Panc1 (cell line): ENCODE data around the gene PLA2G2C. TPM values are rescaled to one million over a fixed set of nuclear protein-coding genes. Genes with fewer than 3 reads are reported as not detected.

Experiments
- ATAC-seq: fragments of 200-7000 bp; cut with Tn5 transposase; 2 replicates; pipeline ENCODE4 v1.9.1; 2020; ENCODE audit warnings: mild to moderate bottlenecking, moderate library complexity
- BruUV-seq: library from RNA; stranded (reverse); fragments of 400-500 nt; replicated peaks from 2 replicates; lab custom pipeline; 2021; lab: Mats Ljungman, UMichigan
- CTCF ChIA-PET: fragments of 300-600 bp; sonication (Branson Sonifier 250); formaldehyde crosslinking; loops from one replicate; lab custom pipeline; 2022; ENCODE audit warnings: antibody characterized with exemption; lab: Charles Lee
- POLR2A ChIA-PET: fragments of 300-600 bp; sonication (Branson Sonifier 250); formaldehyde crosslinking; loops from one replicate; lab custom pipeline; 2022; ENCODE audit warnings: antibody characterized with exemption; lab: Charles Lee
- DNase-seq: peaks from one replicate; pipeline ENCODE4 v3.0.0-alpha.2; 2010; ENCODE audit warnings: low read depth, low spot score
- H3K27ac ChIP-seq: 2 replicates; pipeline ENCODE4 v1.5.1; 2011; ENCODE audit warnings: mild to moderate bottlenecking, low read length, inconsistent platforms
- H3K27me3 ChIP-seq: fragments of 200-500 bp; sonication (Bioruptor generic); 2 replicates; pipeline ENCODE4 v1.6.0; 2014; ENCODE audit warnings: low read length, inconsistent platforms; ENCODE audit not compliant: control insufficient read depth, insufficient read depth
- H3K36me3 ChIP-seq: fragments of 200-500 bp; sonication (Bioruptor generic); 2 replicates; pipeline ENCODE4 v1.5.1; 2014; ENCODE audit warnings: inconsistent platforms, mild to moderate bottlenecking, low read length, moderate library complexity; ENCODE audit not compliant: control insufficient read depth, insufficient read depth
- H3K4me1 ChIP-seq: 2 replicates; pipeline ENCODE4 v1.5.1; 2011; ENCODE audit warnings: inconsistent platforms, mild to moderate bottlenecking, low read length, moderate library complexity; ENCODE audit not compliant: control insufficient read depth, insufficient read depth
- H3K4me3 ChIP-seq, 2 experiments: 2 replicates each; pipeline ENCODE4 v1.5.1; 2011 to 2012; ENCODE audit warnings: low read depth in 2 of 2, low read length in 2 of 2, mild to moderate bottlenecking in 2 of 2, inconsistent platforms in 1 of 2, moderate library complexity in 1 of 2
- H3K9me3 ChIP-seq: fragments of 200-500 bp; sonication (Bioruptor generic); 2 replicates; pipeline ENCODE4 v1.5.1; 2014; ENCODE audit warnings: low read depth, mild to moderate bottlenecking, inconsistent platforms, low read length, moderate library complexity; ENCODE audit not compliant: control insufficient read depth, insufficient read depth
- POLR2AphosphoS5 ChIP-seq: IDR thresholded peaks from 2 replicates; pipeline ENCODE4 v1.6.1; 2012; ENCODE audit warnings: mild to moderate bottlenecking, low read depth, low read length, moderate library complexity
- SIN3A ChIP-seq: IDR thresholded peaks from 2 replicates; pipeline ENCODE4 v1.6.1; 2012; ENCODE audit warnings: low read depth, mild to moderate bottlenecking, low read length, moderate library complexity, borderline replicate concordance; ENCODE audit not compliant: insufficient read depth
- TCF7L2 ChIP-seq: IDR thresholded peaks from 2 replicates; pipeline ENCODE4 v1.6.1; 2011; ENCODE audit warnings: mild to moderate bottlenecking, low read depth, low read length, inconsistent platforms
- in situ Hi-C: cut with HindIII; loops from 2 replicates; pipeline ENCODE4 v1.10.0; 2016; ENCODE audit warnings: low sequenced_read_pairs, low pct_unique_long_range_greater_than_20kb
- intact Hi-C: fragments of 100-400 bp; cut with micrococcal nuclease; formaldehyde crosslinking; loops from one replicate; pipeline ENCODE4 v1.10.0; 2022; ENCODE audit not compliant: unreplicated experiment
- total RNA-seq: library from RNA; stranded (reverse); gene quantifications from one replicate; pipeline ENCODE4 v1.2.1, GENCODE V29; 2021; ENCODE audit not compliant: unreplicated experiment
- TF ChIP-seq, protein P1 (sequence below): fragments of 450-650 bp; IDR thresholded peaks from 2 replicates; pipeline ENCODE4 v1.5.1; 2017; ENCODE audit warnings: mild to moderate bottlenecking
- TF ChIP-seq, protein P2 (sequence below), 2 experiments: IDR thresholded peaks; 2 replicates each; pipeline ENCODE4 v1.6.1; 2011 to 2012; ENCODE audit warnings: low read depth in 2 of 2, control low read depth in 1 of 2, low read length in 1 of 2, mild to moderate bottlenecking in 1 of 2, moderate library complexity in 1 of 2; ENCODE audit not compliant: insufficient read depth in 1 of 2

PLA2G2C gene
- total RNA-seq, 1 experiment from 2014 or later: not detected

DNA sequence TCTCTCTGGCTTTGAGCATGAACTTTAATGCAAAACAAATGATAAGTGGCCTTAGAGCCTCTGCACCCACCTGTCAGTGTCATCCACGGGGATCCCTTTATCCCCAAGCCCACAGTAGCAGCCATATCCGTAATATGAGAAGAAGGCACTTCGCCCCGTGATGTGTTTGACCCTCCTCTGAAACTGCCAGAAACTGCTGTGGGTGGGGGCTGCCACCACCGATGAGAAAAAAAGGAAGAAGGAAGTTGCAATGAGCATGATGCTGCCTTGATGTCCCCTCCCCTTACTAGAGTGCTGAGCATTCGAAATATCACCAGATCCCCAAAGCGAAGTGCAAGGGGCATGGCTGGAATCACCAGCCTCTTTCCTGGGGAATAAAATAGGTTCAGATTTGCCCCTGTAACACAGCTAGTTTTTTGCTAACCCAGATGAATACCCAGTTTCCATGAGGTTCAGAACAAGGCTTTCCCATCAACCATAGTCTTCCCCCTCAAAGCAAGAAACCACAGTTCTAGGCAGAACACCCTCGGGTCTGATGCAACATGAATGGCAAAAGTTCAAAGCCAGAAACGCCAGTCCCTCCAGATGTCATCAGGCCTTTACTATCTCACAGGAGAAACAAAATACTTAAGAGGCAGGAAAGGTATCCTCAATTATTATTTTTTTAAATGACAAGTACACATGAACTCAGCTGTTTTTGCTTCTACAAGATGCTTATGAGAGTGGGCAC, 11.2 kb downstream of the PLA2G2C start:
- DNase-seq (no peak), ATAC-seq (no peak)
- Histone ChIP-seq H3K36me3 (no peaks in the 10 kb centered on the region), H3K9me3 (no peaks in the 10 kb centered on the region), H3K4me3 (no peak overlapping the region), H3K4me1 (no peaks in the 10 kb centered on the region), H3K27ac (no peak overlapping the region), H3K27me3 (peaks cover 10% of the 10 kb centered on the region)
- no TSS peak for BruUV-seq
- CTCF ChIA-PET: interaction anchor here (0.6 kb wide), 1 partner anchor 38 kb away, joined by 3 read pairs; no protein-coding TSS in a partner anchor
- no peak for TF ChIP-seq TCF7L2
- TF ChIP-seq, protein P1, sequence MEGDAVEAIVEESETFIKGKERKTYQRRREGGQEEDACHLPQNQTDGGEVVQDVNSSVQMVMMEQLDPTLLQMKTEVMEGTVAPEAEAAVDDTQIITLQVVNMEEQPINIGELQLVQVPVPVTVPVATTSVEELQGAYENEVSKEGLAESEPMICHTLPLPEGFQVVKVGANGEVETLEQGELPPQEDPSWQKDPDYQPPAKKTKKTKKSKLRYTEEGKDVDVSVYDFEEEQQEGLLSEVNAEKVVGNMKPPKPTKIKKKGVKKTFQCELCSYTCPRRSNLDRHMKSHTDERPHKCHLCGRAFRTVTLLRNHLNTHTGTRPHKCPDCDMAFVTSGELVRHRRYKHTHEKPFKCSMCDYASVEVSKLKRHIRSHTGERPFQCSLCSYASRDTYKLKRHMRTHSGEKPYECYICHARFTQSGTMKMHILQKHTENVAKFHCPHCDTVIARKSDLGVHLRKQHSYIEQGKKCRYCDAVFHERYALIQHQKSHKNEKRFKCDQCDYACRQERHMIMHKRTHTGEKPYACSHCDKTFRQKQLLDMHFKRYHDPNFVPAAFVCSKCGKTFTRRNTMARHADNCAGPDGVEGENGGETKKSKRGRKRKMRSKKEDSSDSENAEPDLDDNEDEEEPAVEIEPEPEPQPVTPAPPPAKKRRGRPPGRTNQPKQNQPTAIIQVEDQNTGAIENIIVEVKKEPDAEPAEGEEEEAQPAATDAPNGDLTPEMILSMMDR: no peak
- TF ChIP-seq POLR2AphosphoS5: no peak
- TF ChIP-seq, protein P2, sequence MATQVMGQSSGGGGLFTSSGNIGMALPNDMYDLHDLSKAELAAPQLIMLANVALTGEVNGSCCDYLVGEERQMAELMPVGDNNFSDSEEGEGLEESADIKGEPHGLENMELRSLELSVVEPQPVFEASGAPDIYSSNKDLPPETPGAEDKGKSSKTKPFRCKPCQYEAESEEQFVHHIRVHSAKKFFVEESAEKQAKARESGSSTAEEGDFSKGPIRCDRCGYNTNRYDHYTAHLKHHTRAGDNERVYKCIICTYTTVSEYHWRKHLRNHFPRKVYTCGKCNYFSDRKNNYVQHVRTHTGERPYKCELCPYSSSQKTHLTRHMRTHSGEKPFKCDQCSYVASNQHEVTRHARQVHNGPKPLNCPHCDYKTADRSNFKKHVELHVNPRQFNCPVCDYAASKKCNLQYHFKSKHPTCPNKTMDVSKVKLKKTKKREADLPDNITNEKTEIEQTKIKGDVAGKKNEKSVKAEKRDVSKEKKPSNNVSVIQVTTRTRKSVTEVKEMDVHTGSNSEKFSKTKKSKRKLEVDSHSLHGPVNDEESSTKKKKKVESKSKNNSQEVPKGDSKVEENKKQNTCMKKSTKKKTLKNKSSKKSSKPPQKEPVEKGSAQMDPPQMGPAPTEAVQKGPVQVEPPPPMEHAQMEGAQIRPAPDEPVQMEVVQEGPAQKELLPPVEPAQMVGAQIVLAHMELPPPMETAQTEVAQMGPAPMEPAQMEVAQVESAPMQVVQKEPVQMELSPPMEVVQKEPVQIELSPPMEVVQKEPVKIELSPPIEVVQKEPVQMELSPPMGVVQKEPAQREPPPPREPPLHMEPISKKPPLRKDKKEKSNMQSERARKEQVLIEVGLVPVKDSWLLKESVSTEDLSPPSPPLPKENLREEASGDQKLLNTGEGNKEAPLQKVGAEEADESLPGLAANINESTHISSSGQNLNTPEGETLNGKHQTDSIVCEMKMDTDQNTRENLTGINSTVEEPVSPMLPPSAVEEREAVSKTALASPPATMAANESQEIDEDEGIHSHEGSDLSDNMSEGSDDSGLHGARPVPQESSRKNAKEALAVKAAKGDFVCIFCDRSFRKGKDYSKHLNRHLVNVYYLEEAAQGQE (IDR thresholded peaks at IDR 0.05; ENCODE audit: insufficient read depth in 1 of 2, low read depth in 2 of 2, low read length in 1 of 2): no peak
- no peak for TF ChIP-seq SIN3A
- POLR2A ChIA-PET: interaction anchor here (0.5 kb wide), 1 partner anchor 42 kb away, joined by 5 read pairs; no protein-coding TSS in a partner anchor
- intact Hi-C loops: no loop called here
- in situ Hi-C loops: no loop called here

DNA sequence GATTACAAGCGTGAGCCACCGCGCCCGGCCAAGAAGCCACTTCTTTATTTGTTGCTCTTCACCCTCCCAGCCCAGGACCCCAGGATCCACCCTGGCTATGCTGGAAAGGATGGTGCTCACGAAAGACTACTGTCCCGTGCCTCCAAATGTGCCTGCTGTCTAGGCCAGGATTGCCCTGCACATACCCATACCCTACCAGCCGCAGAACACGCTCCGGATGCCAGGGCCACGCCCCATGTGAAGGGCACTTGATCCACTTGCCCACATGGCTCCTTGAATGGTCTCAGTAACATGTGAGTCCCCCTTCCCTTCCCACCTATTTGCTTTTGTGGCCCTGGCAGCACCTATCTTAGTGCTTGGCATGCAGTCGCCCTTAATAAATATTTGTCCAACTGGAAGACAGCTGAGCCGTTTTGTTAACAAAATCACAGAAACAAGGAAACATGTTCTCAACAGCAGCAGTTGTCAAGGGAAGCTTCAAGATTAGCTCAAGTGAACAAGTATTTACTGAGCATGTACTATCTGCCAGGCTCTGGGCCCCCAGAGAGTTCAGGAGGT, 14.2 kb downstream of the PLA2G2C start:
- Histone ChIP-seq H3K4me1 (no peaks in the 10 kb centered on the region), H3K27ac (no peak overlapping the region), H3K27me3 (peaks cover 5% of the 10 kb centered on the region), H3K4me3 (no peak overlapping the region), H3K9me3 (no peaks in the 10 kb centered on the region), H3K36me3 (no peaks in the 10 kb centered on the region)
- TF ChIP-seq POLR2AphosphoS5 (no peak), TCF7L2 (no peak)
- intact Hi-C loops: no loop called here
- ChIA-PET POLR2A (no interaction called here), CTCF (interaction anchor here (0.6 kb wide), 1 partner anchor 80 kb away, joined by 4 read pairs; no protein-coding TSS in a partner anchor)
- in situ Hi-C loops: no loop called here
- ATAC-seq (no peak), DNase-seq (no peak)
- no TSS peak for BruUV-seq
